OCI-LY3 (cell line): ENCODE measurements around the gene CYP26B1.

Experiments used
- EZH2phosphoT487 ChIP-seq: fragments of 200-600 bp; shearing (Covaris generic); IDR thresholded peaks from 2 replicates; pipeline ENCODE4 v1.6.1; 2018; ENCODE audit warnings: antibody characterized with exemption, mixed run types, low read depth
- TF ChIP-seq, protein P1 (sequence below): fragments of 200-600, 300-600 bp; sonication (generic); IDR thresholded peaks from 2 replicates; pipeline ENCODE4 v1.5.1; 2014; ENCODE audit warnings: antibody characterized with exemption, low read length, low read depth

DNA sequence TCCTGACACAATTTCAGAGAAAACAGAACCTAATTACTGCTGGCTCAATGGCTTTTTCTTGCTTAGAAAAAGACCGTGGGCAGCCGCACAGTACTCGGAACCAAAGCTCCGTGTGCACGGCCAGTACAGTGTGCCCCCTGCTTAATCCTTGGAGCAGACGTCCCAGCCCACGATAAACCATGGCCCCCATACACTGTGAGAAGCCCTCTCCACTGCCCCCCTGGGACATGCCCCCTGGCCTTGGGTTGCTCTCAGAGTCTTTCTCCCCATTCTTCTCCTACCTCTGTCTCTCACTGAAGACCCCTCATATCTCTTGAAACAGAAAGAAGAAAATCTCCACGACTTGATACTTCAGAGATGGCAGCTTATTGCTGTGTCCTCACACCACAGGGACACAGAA, 44.0 kb downstream of the CYP26B1 start:
- TF ChIP-seq, protein P1, sequence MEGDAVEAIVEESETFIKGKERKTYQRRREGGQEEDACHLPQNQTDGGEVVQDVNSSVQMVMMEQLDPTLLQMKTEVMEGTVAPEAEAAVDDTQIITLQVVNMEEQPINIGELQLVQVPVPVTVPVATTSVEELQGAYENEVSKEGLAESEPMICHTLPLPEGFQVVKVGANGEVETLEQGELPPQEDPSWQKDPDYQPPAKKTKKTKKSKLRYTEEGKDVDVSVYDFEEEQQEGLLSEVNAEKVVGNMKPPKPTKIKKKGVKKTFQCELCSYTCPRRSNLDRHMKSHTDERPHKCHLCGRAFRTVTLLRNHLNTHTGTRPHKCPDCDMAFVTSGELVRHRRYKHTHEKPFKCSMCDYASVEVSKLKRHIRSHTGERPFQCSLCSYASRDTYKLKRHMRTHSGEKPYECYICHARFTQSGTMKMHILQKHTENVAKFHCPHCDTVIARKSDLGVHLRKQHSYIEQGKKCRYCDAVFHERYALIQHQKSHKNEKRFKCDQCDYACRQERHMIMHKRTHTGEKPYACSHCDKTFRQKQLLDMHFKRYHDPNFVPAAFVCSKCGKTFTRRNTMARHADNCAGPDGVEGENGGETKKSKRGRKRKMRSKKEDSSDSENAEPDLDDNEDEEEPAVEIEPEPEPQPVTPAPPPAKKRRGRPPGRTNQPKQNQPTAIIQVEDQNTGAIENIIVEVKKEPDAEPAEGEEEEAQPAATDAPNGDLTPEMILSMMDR = no peak
- TF ChIP-seq EZH2phosphoT487 = no peak
